ENCODE data around the gene NT5DC1. TPM values are rescaled to one million over a fixed set of nuclear protein-coding genes. Genes with fewer than 3 reads are reported as not detected.

NT5DC1 gene
- total RNA-seq, 2 experiments from 2014 or later: 20.5 to 58.8 TPM

DNA sequence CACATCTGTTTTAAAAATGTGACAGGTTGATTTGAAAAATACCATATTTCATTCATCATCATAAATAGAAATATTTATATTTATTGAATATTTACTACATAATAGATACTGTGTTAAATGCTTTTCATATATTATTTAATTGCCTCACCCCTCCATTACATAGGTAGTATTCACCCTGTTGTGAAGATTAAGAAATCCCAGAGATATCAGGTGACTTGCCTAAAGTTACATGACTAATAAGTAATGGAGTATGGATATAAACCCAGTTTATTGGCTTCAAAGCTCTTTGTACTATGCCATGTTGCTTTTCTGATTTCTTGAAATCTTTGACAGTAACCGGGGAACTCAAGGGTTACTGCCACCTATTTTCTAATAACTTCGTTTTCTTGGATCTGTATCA lies 189.2 kb downstream of the NT5DC1 start:
- no peak for DNase-seq (ENCODE audit: low spot score)
- Histone ChIP-seq H3K79me2 (ENCODE audit: insufficient read depth, low read depth, low read length) (no peaks in the 10 kb centered on the region), H3K4me2 (ENCODE audit: low read length) (no peak overlapping the region), H4K20me1 (ENCODE audit: insufficient read depth, low read length) (no peaks in the 10 kb centered on the region; the same call in 1 of the 2 replicates), H3K4me1 (ENCODE audit: insufficient read depth, low read length, poor library complexity, severe bottlenecking) (no peaks in the 10 kb centered on the region), H3K9me3 (ENCODE audit: low read length) (no peaks in the 10 kb centered on the region), H3K4me3 (ENCODE audit: low read depth, low read length, poor library complexity, severe bottlenecking) (no peak overlapping the region), H3K9me2 (ENCODE audit: insufficient read depth, low read length) (no peaks in the 10 kb centered on the region), H2AFZ (ENCODE audit: low read length) (no peak overlapping the region), H3K27ac (ENCODE audit: low read depth, low read length, poor library complexity, severe bottlenecking) (no peak overlapping the region), H3K36me3 (ENCODE audit: insufficient read depth, low read length) (no peaks in the 10 kb centered on the region)
- intact Hi-C loops (cut with micrococcal nuclease; ENCODE audit: unreplicated experiment): no loop called here
- ChIA-PET CTCF (ENCODE audit: unreplicated experiment) (interaction anchor here (1.4 kb wide), 1 partner anchor 25 kb away, joined by 3 read pairs; no protein-coding TSS in a partner anchor), POLR2A (interaction anchor here (0.6 to 1.3 kb wide), 4 partner anchors 9 to 1523 kb away, joined by 3 to 4 read pairs (median 4); no protein-coding TSS in a partner anchor)
- TF ChIP-seq EZH2phosphoT487 (IDR thresholded peaks at IDR 0.05; ENCODE audit: borderline replicate concordance, low read depth, low read length): no peak
- TF ChIP-seq, protein P1, sequence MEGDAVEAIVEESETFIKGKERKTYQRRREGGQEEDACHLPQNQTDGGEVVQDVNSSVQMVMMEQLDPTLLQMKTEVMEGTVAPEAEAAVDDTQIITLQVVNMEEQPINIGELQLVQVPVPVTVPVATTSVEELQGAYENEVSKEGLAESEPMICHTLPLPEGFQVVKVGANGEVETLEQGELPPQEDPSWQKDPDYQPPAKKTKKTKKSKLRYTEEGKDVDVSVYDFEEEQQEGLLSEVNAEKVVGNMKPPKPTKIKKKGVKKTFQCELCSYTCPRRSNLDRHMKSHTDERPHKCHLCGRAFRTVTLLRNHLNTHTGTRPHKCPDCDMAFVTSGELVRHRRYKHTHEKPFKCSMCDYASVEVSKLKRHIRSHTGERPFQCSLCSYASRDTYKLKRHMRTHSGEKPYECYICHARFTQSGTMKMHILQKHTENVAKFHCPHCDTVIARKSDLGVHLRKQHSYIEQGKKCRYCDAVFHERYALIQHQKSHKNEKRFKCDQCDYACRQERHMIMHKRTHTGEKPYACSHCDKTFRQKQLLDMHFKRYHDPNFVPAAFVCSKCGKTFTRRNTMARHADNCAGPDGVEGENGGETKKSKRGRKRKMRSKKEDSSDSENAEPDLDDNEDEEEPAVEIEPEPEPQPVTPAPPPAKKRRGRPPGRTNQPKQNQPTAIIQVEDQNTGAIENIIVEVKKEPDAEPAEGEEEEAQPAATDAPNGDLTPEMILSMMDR (conservative IDR thresholded peaks at IDR 0.05; ENCODE audit: low read length): no peak
- BruUV-seq (replicated peaks): no TSS peak

DNA sequence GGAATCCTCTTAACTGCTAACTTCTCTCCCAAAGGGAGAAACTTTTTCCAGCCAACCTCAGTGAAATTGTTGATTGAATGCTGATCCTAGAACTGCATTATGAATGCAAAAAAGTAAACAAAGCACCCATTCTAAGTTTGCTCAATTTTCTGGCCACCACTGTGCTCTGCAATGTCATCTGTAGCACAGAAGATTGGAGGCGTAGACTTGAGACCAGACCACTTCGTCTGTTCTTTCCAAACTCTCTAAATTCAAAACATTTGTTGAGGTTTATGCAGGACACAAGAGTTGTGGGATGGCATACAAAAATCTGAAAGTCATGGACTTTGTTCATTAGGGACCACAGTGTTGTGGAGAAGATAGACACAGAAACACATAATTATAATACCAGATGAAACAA lies 190.1 kb downstream of the NT5DC1 start:
- H2AFZ ChIP-seq (ENCODE audit: low read length): no peak overlapping the region
- no peak overlapping the region for H3K4me2 ChIP-seq (ENCODE audit: low read length)
- no peaks in the 10 kb centered on the region; the same call in 1 of the 2 replicates for H4K20me1 ChIP-seq (ENCODE audit: insufficient read depth, low read length)
- TF ChIP-seq, protein P1 (conservative IDR thresholded peaks at IDR 0.05; ENCODE audit: low read length): no peak
- no peak for TF ChIP-seq EZH2phosphoT487 (IDR thresholded peaks at IDR 0.05; ENCODE audit: borderline replicate concordance, low read depth, low read length)
- intact Hi-C loops (cut with micrococcal nuclease; ENCODE audit: unreplicated experiment): no loop called here
- POLR2A ChIA-PET: interaction anchor here (0.7 to 1.3 kb wide), 2 partner anchors 10 to 173 kb away, joined by 3 to 4 read pairs; no protein-coding TSS in a partner anchor
- no peaks in the 10 kb centered on the region for H3K4me1 ChIP-seq (ENCODE audit: insufficient read depth, low read length, poor library complexity, severe bottlenecking)
- no peak for DNase-seq (ENCODE audit: low spot score)
- no peaks in the 10 kb centered on the region for H3K36me3 ChIP-seq (ENCODE audit: insufficient read depth, low read length)
- BruUV-seq (replicated peaks): no TSS peak
- H3K79me2 ChIP-seq (ENCODE audit: insufficient read depth, low read depth, low read length): no peaks in the 10 kb centered on the region
- CTCF ChIA-PET (ENCODE audit: unreplicated experiment): interaction anchor here (1.4 kb wide), 1 partner anchor 24 kb away, joined by 3 read pairs; no protein-coding TSS in a partner anchor
- no peaks in the 10 kb centered on the region for H3K9me3 ChIP-seq (ENCODE audit: low read length)
- H3K4me3 ChIP-seq (ENCODE audit: low read depth, low read length, poor library complexity, severe bottlenecking): no peak overlapping the region
- H3K27ac ChIP-seq (ENCODE audit: low read depth, low read length, poor library complexity, severe bottlenecking): no peak overlapping the region
- H3K9me2 ChIP-seq (ENCODE audit: insufficient read depth, low read length): no peaks in the 10 kb centered on the region

DNA sequence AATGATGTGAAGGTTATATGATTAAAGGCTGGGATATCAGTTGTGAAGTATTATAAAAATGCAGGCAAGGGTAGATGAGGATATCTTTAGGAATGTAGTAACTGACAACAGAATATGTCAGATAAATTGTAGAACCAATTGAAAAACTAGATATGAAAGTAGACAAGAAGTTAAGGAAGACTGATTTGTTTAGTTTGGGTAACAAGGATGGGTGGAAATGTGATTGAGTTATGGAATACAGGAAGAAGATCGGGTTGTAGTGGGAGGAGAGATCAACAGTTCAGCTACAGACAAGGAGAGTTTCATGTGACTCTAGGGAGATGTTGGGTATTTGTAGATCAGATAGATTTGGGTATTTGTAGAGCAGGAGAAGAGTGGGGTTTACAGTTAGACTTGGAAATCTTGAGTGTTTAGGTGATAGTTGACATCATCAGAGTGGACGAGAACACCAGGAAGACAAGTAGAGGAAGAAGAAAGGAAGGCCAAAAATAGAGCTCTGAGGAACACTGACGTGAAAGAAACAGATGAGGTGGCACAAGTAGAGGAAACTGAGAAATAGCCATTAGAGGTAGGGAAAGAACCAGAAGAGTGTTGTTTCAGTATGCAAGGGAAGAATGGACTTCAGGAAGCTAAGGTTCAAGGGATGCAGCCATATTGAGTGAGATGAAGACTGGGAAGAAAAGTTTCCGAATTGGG lies 191.2 kb downstream of the NT5DC1 start:
- H2AFZ ChIP-seq (ENCODE audit: low read length): no peak overlapping the region
- POLR2A ChIA-PET: no interaction called here
- no peak overlapping the region for H3K27ac ChIP-seq (ENCODE audit: low read depth, low read length, poor library complexity, severe bottlenecking)

More for the DNA sequence above, 191.2 kb downstream of the NT5DC1 start:
- no peak for DNase-seq (ENCODE audit: low spot score)
- Histone ChIP-seq H3K9me2 (ENCODE audit: insufficient read depth, low read length) (no peaks in the 10 kb centered on the region), H3K36me3 (ENCODE audit: insufficient read depth, low read length) (no peaks in the 10 kb centered on the region), H4K20me1 (ENCODE audit: insufficient read depth, low read length) (no peaks in the 10 kb centered on the region; the same call in 1 of the 2 replicates), H3K79me2 (ENCODE audit: insufficient read depth, low read depth, low read length) (no peaks in the 10 kb centered on the region), H3K4me1 (ENCODE audit: insufficient read depth, low read length, poor library complexity, severe bottlenecking) (no peaks in the 10 kb centered on the region), H3K4me3 (ENCODE audit: low read depth, low read length, poor library complexity, severe bottlenecking) (no peak overlapping the region), H3K9me3 (ENCODE audit: low read length) (no peaks in the 10 kb centered on the region), H3K4me2 (ENCODE audit: low read length) (no peak overlapping the region)
- CTCF ChIA-PET (ENCODE audit: unreplicated experiment): no interaction called here
- intact Hi-C loops (cut with micrococcal nuclease; ENCODE audit: unreplicated experiment): no loop called here
- TF ChIP-seq, protein P1 (conservative IDR thresholded peaks at IDR 0.05; ENCODE audit: low read length): no peak
- no peak for TF ChIP-seq EZH2phosphoT487 (IDR thresholded peaks at IDR 0.05; ENCODE audit: borderline replicate concordance, low read depth, low read length)
- BruUV-seq (replicated peaks): no TSS peak
